ENCODE data around the gene APOBEC2. TPM values are rescaled to one million over a fixed set of nuclear protein-coding genes. Genes with fewer than 3 reads are reported as not detected.

APOBEC2 gene
- total and polyA plus RNA-seq, 2 of the 13 experiments (the other 11 are each of a cell fraction or from before 2014, with no cell fraction given) = 0.09 TPM; not detected in 1

DNA sequence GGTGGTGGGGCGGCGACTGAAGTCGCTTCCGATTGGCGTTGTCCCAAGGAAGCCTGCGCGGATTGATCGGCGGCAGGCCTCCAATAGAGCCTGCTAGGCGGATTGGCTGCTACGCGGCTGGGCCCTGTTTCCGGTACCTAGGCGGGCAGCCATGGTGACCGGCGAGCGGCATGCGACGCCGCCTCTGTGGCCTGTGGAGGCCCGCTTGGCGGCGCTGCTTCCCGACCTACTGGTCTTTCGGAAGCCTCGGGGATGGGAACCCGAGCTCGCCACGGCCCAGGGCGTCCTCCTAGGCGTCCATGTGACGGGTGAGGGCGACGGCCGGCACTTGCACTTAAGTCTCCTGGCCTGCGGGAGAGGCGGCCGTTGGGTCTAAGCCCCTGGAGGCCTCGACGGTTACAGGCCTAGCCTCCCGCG is 47.9 kb downstream of the APOBEC2 start:
- Histone ChIP-seq H3K36me3 (replicated peaks in 1 of 2; ENCODE audit: control insufficient read depth in 1 of 2, insufficient read depth in 2 of 2, low read length in 2 of 2) (peaks cover 24 to 44% of the 10 kb centered on the region in 2 experiments), H3K27me3 (ENCODE audit: control insufficient read depth in 1 of 2, insufficient read depth in 2 of 2, low read length in 2 of 2) (no peaks in the 10 kb centered on the region), H3K79me2 (ENCODE audit: insufficient read depth, low read length) (no peaks in the 10 kb centered on the region), H3K9ac (ENCODE audit: insufficient read depth, low read depth, low read length) (no peak overlapping the region), H2AFZ (ENCODE audit: low read length) (no peak overlapping the region), H3K9me3 (ENCODE audit: low read length) (no peaks in the 10 kb centered on the region), H3K4me2 (ENCODE audit: low read depth, low read length) (no peak overlapping the region), H4K20me1 (ENCODE audit: insufficient read depth, low read length) (no peaks in the 10 kb centered on the region), H3K4me3 (replicated peaks in 1 of 3; ENCODE audit: insufficient read depth in 1 of 3, low read depth in 2 of 3, low read length in 3 of 3) (no peak overlapping the region), H3K27ac (ENCODE audit: extremely low read length, insufficient read depth, low read length) (no peak overlapping the region), H3K4me1 (ENCODE audit: insufficient read depth, low read length) (no peaks in the 10 kb centered on the region)
- POLR2A ChIA-PET = no interaction called here
- FAIRE-seq (no peak), DNase-seq (ENCODE audit: low spot score) (no peak), ATAC-seq (no peak; the same call in 2 of the 3 replicates)
- no TSS peak for BruUV-seq (replicated peaks)
- CTCF ChIA-PET (ENCODE audit: low intra/inter-chr PET ratio, low total read pairs) = no interaction called here
- in situ Hi-C loops (cut with HindIII; ENCODE audit: extremely low pct_ligation_motif_present, low pct_unique_long_range_greater_than_20kb) = no loop called here
- intact Hi-C loops (cut with micrococcal nuclease; ENCODE audit: unreplicated experiment) = no loop called here
- 96% methylated on average over 42 of the region's 42 CpGs for WGBS (ENCODE audit: low lambda C conversion rate)
- peak; percentile 34; the same call in 1 of the 2 replicates for TF ChIP-seq RBFOX2 (IDR thresholded peaks at IDR 0.05; ENCODE audit: low read depth, low read length)
- TF ChIP-seq ZNF720 (CRISPR knock-in tag; IDR thresholded peaks at IDR 0.05) = no peak
- 0 out of 2 replicates have a peak, but pooled peaks have one; percentile 36 for TF ChIP-seq ZC3H13 (CRISPR knock-in tag; IDR thresholded peaks at IDR 0.05)
- TF ChIP-seq AGO2 (optimal IDR thresholded peaks at IDR 0.05; ENCODE audit: low read depth, low read length) = peak; percentile 93

DNA sequence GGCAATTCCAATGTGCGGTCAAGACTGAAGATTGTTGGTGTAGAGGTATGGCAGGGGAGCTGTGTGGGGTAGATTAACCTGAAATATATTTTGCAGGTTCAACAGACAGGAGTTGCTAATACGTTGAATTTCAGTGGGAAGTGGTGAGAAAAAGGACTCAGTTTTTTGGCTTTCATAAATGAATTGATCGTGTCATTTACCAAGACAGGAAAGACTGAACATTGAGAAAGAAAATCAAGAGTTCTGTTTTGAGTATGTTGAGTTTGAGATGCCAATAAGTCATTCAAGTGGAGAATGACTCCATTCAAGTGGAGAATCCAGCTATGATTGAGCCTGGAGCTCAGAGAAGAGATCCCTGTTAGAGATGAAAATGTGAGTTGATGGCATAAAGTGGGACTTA is 50.8 kb downstream of the APOBEC2 start:
- CTCF ChIA-PET (ENCODE audit: low intra/inter-chr PET ratio, low total read pairs) = no interaction called here
- Histone ChIP-seq H3K79me2 (ENCODE audit: insufficient read depth, low read length) (no peaks in the 10 kb centered on the region), H3K9ac (ENCODE audit: insufficient read depth, low read depth, low read length) (no peak overlapping the region)

More for the DNA sequence above, 50.8 kb downstream of the APOBEC2 start:
- H3K36me3 ChIP-seq (replicated peaks in 1 of 2; ENCODE audit: control insufficient read depth in 1 of 2, insufficient read depth in 2 of 2, low read length in 2 of 2) = peaks cover 3 to 15% of the 10 kb centered on the region in 2 experiments; a peak in 3 of 5 replicates
- no peaks in the 10 kb centered on the region for H3K9me3 ChIP-seq (ENCODE audit: low read length)
- in situ Hi-C loops (cut with HindIII; ENCODE audit: extremely low pct_ligation_motif_present, low pct_unique_long_range_greater_than_20kb) (no loop called here), intact Hi-C loops (cut with micrococcal nuclease; ENCODE audit: unreplicated experiment) (no loop called here)
- no peak for ATAC-seq
- no peak overlapping the region for H3K4me3 ChIP-seq (replicated peaks in 1 of 3; ENCODE audit: insufficient read depth in 1 of 3, low read depth in 2 of 3, low read length in 3 of 3)
- no peak overlapping the region for H3K4me2 ChIP-seq (ENCODE audit: low read depth, low read length)
- POLR2A ChIA-PET = no interaction called here
- no peaks in the 10 kb centered on the region for H4K20me1 ChIP-seq (ENCODE audit: insufficient read depth, low read length)
- TF ChIP-seq, protein P1, sequence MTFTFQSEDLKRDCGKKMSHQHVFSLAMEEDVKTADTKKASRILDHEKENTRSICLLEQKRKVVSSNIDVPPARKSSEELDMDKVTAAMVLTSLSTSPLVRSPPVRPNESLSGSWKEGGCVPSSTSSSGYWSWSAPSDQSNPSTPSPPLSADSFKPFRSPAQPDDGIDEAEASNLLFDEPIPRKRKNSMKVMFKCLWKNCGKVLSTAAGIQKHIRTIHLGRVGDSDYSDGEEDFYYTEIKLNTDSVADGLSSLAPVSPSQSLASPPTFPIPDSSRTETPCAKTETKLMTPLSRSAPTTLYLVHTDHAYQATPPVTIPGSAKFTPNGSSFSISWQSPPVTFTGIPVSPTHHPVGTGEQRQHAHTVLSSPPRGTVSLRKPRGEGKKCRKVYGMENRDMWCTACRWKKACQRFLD (CRISPR knock-in tag; IDR thresholded peaks at IDR 0.05; ENCODE audit: borderline replicate concordance) = no peak
- H3K27me3 ChIP-seq (ENCODE audit: control insufficient read depth in 1 of 2, insufficient read depth in 2 of 2, low read length in 2 of 2) = no peaks in the 10 kb centered on the region
- WGBS (ENCODE audit: low lambda C conversion rate) = 85% methylated on average over 3 of the region's 3 CpGs
- no TSS peak for BruUV-seq (replicated peaks)
- no peak overlapping the region for H2AFZ ChIP-seq (ENCODE audit: low read length)
- no peak for FAIRE-seq
- no peak overlapping the region for H3K27ac ChIP-seq (ENCODE audit: extremely low read length, insufficient read depth, low read length)
- H3K4me1 ChIP-seq (ENCODE audit: insufficient read depth, low read length) = no peaks in the 10 kb centered on the region
- DNase-seq (ENCODE audit: low spot score) = no peak
